Panc1 (cell line): ENCODE data around the gene EMB.

Experiments used
- POLR2AphosphoS5 ChIP-seq: IDR thresholded peaks from 2 replicates; pipeline ENCODE4 v1.6.1; 2012; ENCODE audit warnings: mild to moderate bottlenecking, low read depth, low read length, moderate library complexity
- TF ChIP-seq, protein P1 (sequence below): fragments of 450-650 bp; IDR thresholded peaks from 2 replicates; pipeline ENCODE4 v1.5.1; 2017; ENCODE audit warnings: mild to moderate bottlenecking

DNA sequence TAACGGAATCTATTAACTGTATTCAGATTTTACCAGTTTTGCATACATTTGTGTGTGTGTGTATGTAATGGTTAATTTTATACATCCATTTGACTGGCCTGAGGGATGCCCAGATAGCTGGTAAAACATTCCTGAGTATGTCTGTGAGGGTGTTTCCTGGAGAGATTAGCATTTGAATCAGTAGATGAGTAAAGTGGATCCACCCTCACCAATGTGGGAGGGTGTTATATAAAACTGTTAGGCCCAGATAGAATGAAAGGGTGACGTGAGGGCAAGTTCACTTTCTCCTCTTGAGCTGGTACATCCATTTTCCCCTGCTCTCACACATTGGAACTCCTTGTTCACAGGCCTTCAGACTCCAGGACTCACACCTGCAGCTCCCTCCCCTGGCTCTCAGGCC is 88.7 kb downstream of the EMB start:
- TF ChIP-seq, protein P1, sequence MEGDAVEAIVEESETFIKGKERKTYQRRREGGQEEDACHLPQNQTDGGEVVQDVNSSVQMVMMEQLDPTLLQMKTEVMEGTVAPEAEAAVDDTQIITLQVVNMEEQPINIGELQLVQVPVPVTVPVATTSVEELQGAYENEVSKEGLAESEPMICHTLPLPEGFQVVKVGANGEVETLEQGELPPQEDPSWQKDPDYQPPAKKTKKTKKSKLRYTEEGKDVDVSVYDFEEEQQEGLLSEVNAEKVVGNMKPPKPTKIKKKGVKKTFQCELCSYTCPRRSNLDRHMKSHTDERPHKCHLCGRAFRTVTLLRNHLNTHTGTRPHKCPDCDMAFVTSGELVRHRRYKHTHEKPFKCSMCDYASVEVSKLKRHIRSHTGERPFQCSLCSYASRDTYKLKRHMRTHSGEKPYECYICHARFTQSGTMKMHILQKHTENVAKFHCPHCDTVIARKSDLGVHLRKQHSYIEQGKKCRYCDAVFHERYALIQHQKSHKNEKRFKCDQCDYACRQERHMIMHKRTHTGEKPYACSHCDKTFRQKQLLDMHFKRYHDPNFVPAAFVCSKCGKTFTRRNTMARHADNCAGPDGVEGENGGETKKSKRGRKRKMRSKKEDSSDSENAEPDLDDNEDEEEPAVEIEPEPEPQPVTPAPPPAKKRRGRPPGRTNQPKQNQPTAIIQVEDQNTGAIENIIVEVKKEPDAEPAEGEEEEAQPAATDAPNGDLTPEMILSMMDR: no peak
- no peak for TF ChIP-seq POLR2AphosphoS5
